Activated CD4-positive, alpha-beta T cell treated with anti-CD3 and anti-CD28 coated beads, Interleukin-2, Interleukin-4, amounts not matched to agents 100 ng/mL and 50 ng/mL, durations not matched to agents 16 hours and 8 hours (primary cell): Measurements from ENCODE around the gene POLR3C.

Experiments
- DNase-seq: peaks from one replicate; pipeline ENCODE4 v3.0.0-alpha.2; 2020; ENCODE audit warnings: low spot score

The POLR3C gene

DNA sequence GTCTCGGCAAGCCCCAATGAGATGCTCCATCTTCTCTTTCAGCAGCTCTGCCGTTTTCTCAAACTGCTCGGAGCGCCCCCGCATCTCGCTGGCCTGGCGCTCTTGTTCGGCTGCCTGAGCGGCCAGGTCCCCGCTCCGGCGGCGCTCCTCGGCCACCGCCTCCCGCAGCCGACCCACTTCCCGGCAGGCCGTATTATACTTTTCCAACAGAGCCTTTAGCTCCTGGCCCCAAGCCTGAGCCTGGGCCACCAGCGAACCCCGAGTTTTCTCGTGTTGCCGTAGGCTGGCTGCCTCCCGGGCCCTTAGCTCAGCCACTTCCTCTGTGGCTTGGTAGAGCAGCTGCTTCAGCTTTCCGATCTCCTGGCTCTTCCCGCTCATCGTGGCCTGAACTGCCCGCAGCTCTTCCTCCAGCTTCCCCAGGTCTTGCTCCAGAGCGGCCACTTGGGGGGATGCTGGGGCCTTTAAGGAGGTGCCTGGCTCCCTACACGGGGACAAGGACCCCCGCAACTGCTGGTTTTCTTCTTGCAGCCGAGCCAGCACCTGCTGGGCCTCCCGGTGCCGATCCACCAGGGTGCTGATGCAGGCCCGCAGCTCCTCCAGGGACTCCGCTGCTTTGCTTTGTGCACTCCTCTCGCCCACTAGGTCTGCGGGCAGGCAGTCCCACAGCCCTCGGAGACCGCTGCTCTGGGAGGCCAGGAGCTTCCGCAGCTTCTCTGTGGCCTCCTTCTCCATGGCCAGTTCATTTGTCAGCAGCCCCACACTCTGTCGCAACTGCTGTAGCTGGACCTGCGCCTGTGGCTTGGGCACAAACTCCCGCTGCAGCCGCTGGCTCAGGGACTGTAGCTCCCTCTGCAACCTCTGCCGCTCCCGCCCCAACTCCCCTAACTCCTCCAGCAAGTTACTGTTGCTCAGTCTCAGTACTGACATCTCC is 48.3 kb downstream of the POLR3C start:
- peak; percentile 24 for DNase-seq

DNA sequence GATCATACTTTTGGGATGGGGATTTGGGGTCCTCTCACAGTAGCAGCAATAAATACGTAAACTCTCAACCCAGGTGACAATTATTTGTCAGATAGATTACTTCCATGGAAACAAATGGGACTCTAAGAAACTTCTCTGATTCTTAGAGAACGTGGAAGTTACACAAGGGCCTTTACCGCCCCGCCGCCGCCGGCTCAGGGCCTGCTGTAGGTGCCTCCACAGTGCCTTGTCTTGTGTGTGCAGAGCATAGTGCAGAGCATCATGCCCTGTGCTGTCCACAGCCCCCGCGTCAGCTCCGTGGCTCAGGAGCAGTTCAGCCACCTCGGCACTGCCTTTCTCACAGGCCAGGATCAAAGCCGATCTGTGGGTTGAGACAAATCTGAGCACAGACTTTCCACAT is 50.6 kb downstream of the POLR3C start:
- no peak for DNase-seq

DNA sequence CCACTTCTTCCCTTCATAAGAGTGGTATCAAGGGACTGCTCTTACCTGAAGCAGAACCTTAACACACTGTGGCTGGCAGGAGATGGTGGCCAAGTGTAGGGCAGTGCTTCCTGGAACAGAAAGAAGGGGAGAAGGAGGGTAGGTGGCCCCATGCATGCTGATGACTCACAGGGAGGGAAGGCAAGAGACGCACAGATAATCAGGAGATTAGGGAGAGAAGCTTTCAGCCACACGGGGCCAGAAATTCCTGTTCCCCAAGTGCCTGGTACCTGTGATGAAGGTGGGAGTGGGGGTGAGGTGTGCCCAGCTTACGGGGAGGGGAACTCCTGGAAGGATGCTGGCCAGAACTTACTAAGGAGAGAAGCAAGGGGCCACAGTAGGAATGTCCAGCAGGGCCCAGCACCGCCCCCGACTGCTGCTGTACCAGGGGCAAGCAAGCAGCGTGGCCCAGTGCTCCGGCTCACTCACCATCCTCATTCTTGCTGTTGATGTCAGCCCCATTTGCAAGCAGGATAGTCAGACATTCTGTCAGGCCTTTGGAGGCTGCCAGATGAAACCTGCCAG is 54.0 kb downstream of the POLR3C start:
- no peak for DNase-seq

DNA sequence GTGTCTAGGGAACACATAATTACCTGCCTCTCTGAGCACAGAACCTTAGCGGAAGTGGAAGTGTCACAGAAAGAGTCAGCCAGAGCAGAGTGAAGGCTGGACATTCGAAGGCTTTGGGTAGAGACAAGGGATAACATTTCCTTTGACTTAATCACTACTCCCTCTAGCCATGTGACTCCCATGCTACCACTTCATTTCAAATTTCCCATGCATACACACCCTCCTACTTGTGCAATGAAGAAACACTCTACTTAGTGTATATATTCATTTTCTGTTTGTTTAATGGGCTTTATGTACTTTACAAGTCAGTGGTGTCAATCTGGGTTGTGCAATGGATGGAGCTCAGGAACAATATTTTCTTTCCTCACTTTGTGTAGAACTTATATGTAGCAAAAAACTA is 54.7 kb downstream of the POLR3C start:
- no peak for DNase-seq

DNA sequence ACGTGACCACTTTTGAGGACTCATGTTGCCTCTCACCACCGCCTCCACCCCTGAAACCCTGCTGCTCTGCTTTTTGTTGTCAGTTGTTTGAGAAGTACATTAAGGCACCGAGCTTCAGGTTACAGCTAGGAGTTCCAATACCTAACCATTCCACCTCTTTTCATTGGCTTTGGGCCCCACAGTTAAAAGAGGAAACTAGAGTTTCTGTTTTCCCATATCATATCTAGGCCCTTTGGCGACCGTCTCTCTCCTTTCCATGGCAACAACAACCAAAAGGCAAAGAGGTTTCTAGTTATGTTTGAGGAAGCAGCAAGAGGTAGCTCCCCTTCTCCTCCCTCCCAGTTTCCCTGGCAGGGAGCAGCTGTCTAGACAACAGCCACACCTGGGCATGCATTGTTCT is 55.8 kb downstream of the POLR3C start:
- no peak for DNase-seq

DNA sequence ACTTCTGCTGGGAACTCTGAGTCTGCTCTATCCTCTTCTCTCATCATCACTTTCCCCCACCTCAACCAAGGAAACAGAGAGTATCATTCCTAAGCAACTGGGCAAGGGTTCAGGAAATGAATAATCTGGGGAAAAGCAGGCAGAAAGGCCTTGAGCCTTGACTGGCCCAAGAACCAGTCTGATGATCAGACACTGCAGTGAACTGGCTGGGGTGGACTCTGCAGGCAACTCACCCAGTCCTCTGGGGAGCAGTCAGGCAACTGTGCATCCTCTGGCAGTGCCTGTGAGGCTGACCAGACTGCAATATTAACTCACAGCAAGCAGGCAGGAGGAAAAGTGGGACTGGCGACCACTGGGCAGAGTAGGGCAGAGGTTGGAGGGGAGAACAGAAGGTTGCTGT is 60.7 kb downstream of the POLR3C start:
- no peak for DNase-seq

DNA sequence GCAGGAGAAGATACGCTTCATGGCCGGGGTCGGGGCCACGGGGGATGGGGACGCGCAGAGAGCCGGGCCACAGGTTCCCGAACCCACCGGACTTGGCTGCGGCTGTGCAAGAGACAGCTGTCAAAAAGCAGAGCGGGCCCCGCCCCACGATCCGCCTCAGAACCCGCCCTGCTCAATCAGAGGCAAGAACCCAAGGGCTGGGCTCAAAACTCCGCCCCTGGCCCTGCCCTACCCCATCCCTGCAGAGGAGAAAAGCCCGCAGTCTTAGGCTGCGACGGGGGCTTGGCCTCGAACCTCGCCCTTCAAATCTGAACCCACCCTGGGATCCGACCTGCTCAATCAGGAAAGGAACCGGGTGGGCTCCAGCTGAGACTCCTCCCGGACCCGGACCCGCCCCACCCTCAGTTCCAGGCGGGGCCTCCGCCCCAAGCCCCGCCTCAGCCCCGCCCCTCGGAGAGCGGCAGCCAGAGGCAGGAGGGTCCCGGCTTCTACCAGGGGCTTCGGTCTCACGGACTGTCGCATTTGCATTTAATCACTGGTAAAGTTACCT is 61.8 kb downstream of the POLR3C start, which contains the start of gene ANKRD35:
ANKRD35 (minus strand) TSS at position 129 of the 550 bp plus-strand sequence; CDS start at position 21, 108 bp downstream.
- peak; percentile 72 for DNase-seq

DNA sequence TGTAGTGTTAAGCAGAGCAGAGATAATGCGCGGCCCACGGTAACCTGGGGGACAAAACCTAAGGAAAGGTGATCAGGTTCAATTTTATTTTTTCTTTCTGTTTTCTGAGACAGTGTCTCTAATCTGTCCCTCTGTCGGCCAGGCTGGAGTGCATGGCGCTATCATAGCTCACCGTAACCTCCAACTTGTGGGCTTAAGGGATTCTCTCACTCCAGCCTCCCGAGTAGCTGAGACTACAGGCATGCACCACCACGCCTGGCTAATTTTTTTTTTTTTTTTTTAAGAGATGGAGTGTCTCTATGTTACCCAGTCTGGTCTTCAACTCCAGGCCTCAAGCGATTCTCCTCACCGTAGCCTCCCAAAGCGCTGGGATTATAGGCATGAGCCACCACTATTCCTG is 62.4 kb downstream of the POLR3C start:
- no peak for DNase-seq

DNA sequence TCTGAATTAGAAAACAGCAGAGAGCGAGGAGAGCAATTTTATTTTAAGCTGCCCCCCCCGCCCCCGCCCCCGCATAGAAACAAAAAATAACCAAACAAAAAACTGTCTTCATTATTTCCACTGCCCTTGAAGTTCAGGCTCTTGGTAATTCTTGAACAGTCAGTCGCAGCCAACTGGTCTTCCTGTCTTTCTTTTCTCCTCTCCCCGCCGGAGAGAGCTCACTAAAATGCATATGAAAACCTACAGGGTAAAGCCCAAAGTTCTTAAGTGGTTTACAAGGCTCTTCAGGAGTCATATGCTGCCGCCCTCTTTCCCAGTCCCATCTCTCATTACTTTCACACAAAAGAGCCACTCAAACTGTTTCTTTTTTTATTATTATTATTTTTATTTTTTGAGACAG is 62.8 kb downstream of the POLR3C start:
- no peak for DNase-seq

DNA sequence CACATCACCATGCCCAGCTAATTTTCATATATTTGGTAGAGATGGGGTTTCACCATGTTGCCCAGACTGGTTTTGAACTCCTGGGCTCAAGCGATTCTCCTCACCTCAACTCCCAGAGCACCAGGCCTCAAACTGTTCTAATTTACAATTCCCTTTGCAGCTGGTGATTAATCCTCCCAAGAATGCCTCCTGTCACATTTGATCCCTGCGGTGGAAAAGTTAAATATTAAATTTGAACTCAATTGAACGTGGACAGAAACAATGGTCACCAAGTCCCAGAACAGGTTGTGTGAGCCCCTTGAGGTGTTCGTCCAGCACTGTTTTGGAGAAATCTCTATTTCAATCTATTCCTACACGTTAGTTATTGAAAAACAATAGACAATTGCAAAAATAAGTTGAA is 63.6 kb downstream of the POLR3C start:
- DNase-seq = no peak

DNA sequence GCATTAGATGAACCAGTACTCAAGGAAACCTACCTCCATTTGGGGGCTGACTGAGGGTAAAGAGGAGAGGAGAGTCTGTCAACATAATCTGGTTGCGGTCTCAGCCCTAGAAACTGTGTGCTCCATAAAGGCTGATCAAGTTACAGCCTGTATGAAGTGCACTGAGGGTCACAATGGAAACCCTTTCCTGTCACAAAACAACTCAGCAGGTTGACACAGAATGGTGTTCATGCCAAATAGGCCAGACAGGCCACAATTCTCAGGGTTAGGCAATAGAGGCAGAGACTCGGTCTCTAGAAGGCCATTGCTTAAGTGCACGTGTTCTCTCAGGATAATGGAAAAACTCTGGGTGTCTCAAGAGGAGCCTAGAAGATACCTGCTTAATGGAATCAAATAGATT is 65.7 kb downstream of the POLR3C start:
- DNase-seq = no peak

DNA sequence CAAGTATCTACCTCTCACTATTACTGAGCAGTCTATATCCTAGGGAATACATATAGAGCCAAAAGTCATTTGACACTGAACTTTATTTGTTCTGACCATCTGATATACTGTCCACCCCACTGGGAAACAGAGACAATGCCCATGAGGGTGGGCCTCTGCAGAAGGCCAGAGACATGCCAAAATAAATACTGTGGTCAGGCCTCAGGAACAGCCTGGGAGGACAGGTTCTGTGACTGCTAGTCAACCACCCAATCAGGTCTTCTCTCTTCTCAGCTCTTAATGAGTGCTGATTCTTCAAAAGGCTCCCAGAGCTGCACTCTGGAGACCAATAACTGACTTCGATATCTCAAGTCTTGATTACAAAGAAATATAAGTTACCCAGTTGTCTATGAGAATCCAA is 67.1 kb downstream of the POLR3C start:
- no peak for DNase-seq

DNA sequence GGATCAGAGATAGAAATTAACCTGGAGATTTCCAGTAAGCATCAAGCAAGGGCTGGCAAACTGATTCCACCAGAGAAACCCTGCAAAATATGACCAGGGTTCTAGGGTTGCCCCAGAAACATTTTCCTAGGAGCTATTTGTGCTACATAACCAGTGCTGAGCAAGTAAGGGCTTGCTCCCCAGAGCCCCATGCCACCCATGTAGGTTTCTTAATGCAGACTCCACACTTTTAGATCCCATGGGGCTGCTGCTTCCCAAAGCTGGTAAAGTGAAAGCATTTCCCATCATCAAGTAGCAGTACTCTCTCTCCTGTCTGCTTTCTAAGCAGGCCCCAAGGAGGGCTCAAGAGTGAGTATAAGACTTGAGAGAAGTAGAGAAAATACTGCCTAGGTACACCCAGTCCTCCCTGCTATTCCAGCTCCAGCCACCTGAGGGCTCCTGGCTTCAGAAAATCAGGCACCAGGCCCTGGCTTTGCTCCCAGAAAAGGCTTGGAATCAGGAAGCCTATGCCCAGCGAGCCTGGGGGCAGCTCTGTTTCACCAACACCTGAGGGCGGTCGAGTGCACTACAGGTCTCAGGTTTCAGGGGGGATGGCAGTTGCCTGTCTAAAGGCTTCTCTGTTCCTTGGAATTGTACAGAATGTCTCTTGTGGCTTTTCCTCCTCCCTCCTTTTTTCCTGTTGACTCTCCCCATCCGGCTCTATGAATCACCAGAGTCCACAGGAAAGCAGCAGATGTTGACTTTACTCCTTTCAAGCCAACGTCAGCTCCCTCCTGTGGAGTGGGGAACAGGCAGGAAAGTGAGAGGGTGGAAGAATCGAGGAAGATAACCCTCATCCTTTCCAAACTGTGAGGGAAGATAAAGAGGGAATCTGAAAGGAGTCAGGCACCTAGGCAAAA is 67.8 kb downstream of the POLR3C start:
- DNase-seq = peak; percentile 42

DNA sequence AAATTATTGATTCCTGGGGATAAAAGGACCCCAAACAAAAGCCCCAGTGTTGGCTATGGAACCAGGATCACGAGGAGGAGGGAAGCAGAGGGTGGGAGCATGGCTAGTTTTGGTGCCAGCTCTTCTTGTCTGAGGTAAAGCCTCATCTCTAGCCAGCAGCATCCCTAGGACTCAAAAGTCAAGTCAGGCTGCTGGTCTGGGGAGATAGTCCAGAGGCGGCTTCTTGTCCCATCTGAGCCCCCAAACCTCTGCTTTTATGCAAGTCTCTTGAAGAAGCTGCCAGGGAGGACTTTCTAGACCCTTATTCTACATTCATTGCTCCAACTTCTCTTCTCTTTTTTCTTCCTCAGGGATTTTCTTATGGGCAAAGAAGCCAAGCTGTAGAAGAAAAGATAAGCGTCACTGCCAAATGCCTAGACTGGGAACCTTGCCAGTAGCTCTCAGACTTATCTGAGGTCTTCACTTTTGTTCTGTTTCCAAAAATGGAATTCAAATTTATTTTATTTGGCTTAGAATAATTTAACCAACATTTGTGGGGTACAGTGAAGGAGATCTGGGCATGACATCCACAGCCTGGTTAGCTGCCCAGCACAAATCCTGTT is 68.6 kb downstream of the POLR3C start:
- no peak for DNase-seq

DNA sequence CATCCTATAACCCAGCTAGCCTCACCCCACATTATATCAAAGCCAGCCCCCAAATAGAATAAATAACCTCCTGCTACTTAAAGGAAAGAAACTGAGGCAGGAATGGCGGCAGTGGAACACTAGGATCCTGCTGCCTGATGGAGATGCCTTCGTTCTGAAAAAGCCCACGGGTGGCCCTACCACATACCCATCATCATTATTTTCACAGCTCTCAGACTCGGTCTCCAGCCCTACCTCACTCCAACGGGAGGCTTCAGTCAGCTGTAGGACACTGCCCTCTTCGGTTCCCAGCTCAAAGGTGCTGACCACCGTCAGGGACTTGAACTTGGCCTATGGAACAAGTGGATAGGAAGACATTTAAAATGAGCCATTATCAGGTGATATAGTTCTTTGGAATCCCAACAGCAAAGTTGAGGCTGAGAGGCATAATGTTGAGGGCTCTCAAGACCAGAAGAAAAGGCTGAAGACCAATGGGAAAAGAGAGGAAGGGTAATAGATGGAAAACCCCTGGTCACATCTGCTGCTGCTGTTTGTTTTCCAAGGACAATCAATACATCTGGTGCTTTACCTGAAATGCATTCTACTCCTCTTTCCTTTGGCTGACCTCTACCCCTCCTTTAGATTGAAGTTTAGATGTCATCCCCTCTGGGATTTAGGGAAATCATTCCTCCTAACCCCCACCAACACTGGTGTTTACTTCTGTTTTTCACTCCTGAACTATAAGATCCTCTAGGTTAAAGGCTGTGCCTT is 69.5 kb downstream of the POLR3C start:
- no peak for DNase-seq
